ENCODE data around the gene CNPY1. TPM values are rescaled to one million over a fixed set of nuclear protein-coding genes. Genes with fewer than 3 reads are reported as not detected.
A peak's percentile ranks its signal among the peaks of the same experiment; 100 is the strongest.

The CNPY1 gene
- total and polyA plus RNA-seq, 2 of the 8 experiments (the other 6 are each of a cell fraction or from before 2014, with no cell fraction given), result not detected

DNA sequence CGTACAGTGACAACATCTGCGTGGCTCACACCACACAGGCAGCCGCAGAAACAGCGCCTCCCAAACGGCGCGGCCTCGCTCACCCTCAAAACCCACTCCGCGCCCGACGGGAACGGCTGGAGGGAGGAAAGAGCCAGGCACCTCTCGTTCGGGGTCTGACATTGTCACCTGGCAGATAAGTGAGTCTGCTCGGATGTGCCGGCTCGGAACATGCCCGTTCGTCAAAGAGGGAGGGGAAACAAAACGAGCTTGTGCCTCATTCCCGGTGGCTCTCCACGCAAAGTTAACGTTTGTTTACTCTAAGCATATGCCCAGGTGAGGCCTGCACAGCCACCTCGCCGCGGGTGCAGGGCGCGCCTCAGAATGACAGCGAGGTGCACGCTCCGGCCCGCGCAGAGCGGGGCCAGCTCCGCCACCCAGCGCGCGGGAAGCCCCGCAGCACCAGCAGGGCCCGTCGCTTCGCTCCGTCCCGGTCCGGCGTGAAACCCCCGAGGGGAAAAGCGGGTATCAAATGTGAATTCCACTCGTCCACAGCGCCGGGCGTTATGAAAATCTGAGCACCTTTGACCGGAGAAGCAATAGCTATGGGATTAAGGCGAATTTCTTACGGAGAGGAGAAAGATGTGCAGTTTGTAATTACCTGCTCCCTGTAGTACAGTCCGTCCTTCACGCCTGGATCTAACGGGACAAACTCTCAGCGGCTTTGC lies 13.1 kb downstream of the CNPY1 start:
- Histone ChIP-seq H3K4me1 (replicated peaks in 1 of 4; ENCODE audit: control insufficient read depth in 3 of 4, insufficient read depth in 4 of 4, low read length in 3 of 4) (peaks cover 0 to 8% (median 7%) of the 10 kb centered on the region in 4 experiments; a peak in 5 of 7 replicates), H3K4me2 (ENCODE audit: insufficient read depth in 1 of 2, low read depth in 2 of 2, low read length in 2 of 2) (peak overlapping the region; percentile 60 to 82), H3K79me2 (ENCODE audit: control insufficient read depth in 1 of 2, insufficient read depth in 2 of 2, low read length in 2 of 2) (no peaks in the 10 kb centered on the region), H3K14ac (ENCODE audit: insufficient read length) (no peak overlapping the region), H2AK5ac (ENCODE audit: low read depth, low read length) (no peak overlapping the region), H3K27ac (ENCODE audit: low read depth, low read length) (no peak overlapping the region), H2AFZ (ENCODE audit: low read length) (no peak overlapping the region), H3K4me3 (ENCODE audit: extremely low read depth in 1 of 4, insufficient read depth in 2 of 4, low read depth in 3 of 4, low read length in 4 of 4) (peak overlapping the region; percentile 17 to 55 (median 26); a peak in 5 of 8 replicates), H2BK5ac (ENCODE audit: low read depth, low read length) (no peak overlapping the region), H3K27me3 (replicated peaks in 1 of 4; ENCODE audit: control insufficient read depth in 3 of 4, extremely low read depth in 1 of 4, insufficient read depth in 3 of 4, low read length in 3 of 4) (peaks cover 29 to 68% (median 58%) of the 10 kb centered on the region in 4 experiments), H3K18ac (ENCODE audit: extremely low read depth, low read length) (no peak overlapping the region), H3K79me1 (ENCODE audit: low read depth, low read length) (0 out of 2 replicates have a peak, but pooled peaks cover 2% of the 10 kb centered on the region), H4K5ac (ENCODE audit: insufficient read length, low read depth, low read length) (no peak overlapping the region), H3K36me3 (ENCODE audit: control insufficient read depth in 2 of 4, insufficient read depth in 4 of 4, low read length in 3 of 4) (no peaks in the 10 kb centered on the region), H2BK20ac (ENCODE audit: low read length) (no peak overlapping the region), H3K56ac (replicated peaks; ENCODE audit: insufficient read length, low read depth, low read length) (no peak overlapping the region), H3K9me3 (ENCODE audit: insufficient read depth in 2 of 2, low read depth in 1 of 2, low read length in 1 of 2) (no peaks in the 10 kb centered on the region; a peak in 1 of 4 replicates), H3K4ac (replicated peaks; ENCODE audit: insufficient read length, low read depth, low read length) (no peak overlapping the region), H2BK120ac (replicated peaks; ENCODE audit: low read depth, low read length) (no peak overlapping the region), H2BK15ac (ENCODE audit: low read length) (no peak overlapping the region), H3K23me2 (ENCODE audit: low read depth, low read length) (peaks cover 3% of the 10 kb centered on the region; the same call in 1 of the 2 replicates), H4K20me1 (replicated peaks in 1 of 2; ENCODE audit: control insufficient read depth in 1 of 2, insufficient read depth in 2 of 2, low read length in 2 of 2) (peaks cover 2 to 10% of the 10 kb centered on the region in 2 experiments), H4K91ac (replicated peaks; ENCODE audit: insufficient read length, low read length) (no peak overlapping the region), H3K23ac (ENCODE audit: insufficient read length) (no peak overlapping the region), H3K9ac (replicated peaks in 1 of 4; ENCODE audit: extremely low read depth in 1 of 4, low read depth in 3 of 4, low read length in 3 of 4) (no peak overlapping the region), H4K8ac (ENCODE audit: extremely low read depth, insufficient read depth, low read length) (no peak overlapping the region), H2BK12ac (ENCODE audit: low read depth, low read length) (0 out of 2 replicates have a peak overlapping the region, but pooled peaks have one; percentile 27)
- 6% methylated on average over 57 of the region's 60 CpGs; no CpG with 5 or more reads in 1 of the 2 experiments for WGBS, 2 experiments (ENCODE audit: extremely low coverage in 1 of 2, insufficient coverage in 1 of 2, insufficient read length in 1 of 2, insufficient replicate concordance in 2 of 2, low coverage in 1 of 2, low lambda C conversion rate in 2 of 2, missing lambda C conversion rate in 1 of 2)
- DNase-seq (ENCODE audit: low read depth in 1 of 2, low spot score in 2 of 2), result peak in 1 of 2 experiments; percentile 71
- ChIA-PET POLR2A (ENCODE audit: partially characterized antibody) (no interaction called here), CTCF (ENCODE audit: partially characterized antibody) (interaction anchor here (0.6 to 5.6 kb wide), 16 partner anchors 10 to 237 kb away, joined by 3 to 52 read pairs (median 4); partner anchors contain the start of gene CNPY1)
- FAIRE-seq, result no peak
- TF ChIP-seq ASH2L (IDR thresholded peaks at IDR 0.05; ENCODE audit: low read length), result peak; percentile 22
- TF ChIP-seq, protein P1, sequence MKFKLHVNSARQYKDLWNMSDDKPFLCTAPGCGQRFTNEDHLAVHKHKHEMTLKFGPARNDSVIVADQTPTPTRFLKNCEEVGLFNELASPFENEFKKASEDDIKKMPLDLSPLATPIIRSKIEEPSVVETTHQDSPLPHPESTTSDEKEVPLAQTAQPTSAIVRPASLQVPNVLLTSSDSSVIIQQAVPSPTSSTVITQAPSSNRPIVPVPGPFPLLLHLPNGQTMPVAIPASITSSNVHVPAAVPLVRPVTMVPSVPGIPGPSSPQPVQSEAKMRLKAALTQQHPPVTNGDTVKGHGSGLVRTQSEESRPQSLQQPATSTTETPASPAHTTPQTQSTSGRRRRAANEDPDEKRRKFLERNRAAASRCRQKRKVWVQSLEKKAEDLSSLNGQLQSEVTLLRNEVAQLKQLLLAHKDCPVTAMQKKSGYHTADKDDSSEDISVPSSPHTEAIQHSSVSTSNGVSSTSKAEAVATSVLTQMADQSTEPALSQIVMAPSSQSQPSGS (IDR thresholded peaks at IDR 0.05; ENCODE audit: low read length), result no peak
- TF ChIP-seq FOSL1 (IDR thresholded peaks at IDR 0.05; ENCODE audit: insufficient read depth, low read depth, low read length), result no peak
- peak; percentile 93 for TF ChIP-seq SUZ12 (IDR thresholded peaks at IDR 0.05; ENCODE audit: low read length)
- TF ChIP-seq POU5F1 (IDR thresholded peaks at IDR 0.05; ENCODE audit: low read depth, low read length), result no peak
- TF ChIP-seq KDM4A (IDR thresholded peaks at IDR 0.05; ENCODE audit: low read depth, low read length, severe bottlenecking), result peak; percentile 26

Data from H1 (cell line).